ENCODE results near the gene SEMA3F. TPM values are rescaled to one million over a fixed set of nuclear protein-coding genes. Genes with fewer than 3 reads are reported as not detected.
A peak's percentile ranks its signal among the peaks of the same experiment; 100 is the strongest.

Gene SEMA3F
- total and polyA plus RNA-seq, 2 experiments from 2014 or later, result 2.3 to 67.6 TPM

DNA sequence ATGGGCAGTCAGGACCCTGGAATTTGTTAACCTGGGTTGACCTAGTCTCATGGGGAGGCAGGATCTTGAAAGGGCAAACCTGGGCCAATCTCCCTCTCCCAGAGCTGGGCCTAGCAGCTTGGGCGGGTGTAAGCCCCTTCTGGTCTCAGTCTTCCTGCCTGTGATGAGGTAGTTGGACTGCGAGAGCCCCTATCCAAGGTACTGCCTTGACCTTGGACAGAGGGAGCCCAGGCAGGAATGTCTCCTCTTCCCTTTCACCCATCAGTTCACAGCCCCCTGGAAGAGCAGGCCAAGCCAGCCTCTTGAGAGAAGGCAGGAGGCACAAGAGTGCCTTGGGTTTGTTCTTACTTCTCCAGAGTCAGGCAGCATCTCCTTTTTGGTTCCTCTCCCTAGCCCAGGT lies 24.7 kb upstream of the SEMA3F start:
- Mint-ChIP-seq H3K27me3 (ENCODE audit: insufficient read depth, low read depth, poor library complexity) (peaks cover 24% of the 10 kb centered on the region), H3K36me3 (ENCODE audit: low read depth) (no peaks in the 10 kb centered on the region; the same call in 2 of the 3 replicates), H3K27ac (no peak overlapping the region), H3K4me1 (peaks cover 31% of the 10 kb centered on the region; the same call in 2 of the 3 replicates), H3K9me3 (no peaks in the 10 kb centered on the region), H3K4me3 (no peak overlapping the region)
- ATAC-seq, result peak; percentile 11; the same call in 2 of the 3 replicates
- Histone ChIP-seq H3K79me2 (replicated peaks; ENCODE audit: insufficient read depth) (no peaks in the 10 kb centered on the region), H3K36me3 (ENCODE audit: insufficient read depth) (no peaks in the 10 kb centered on the region), H3K27me3 (ENCODE audit: insufficient read depth) (no peaks in the 10 kb centered on the region), H4K20me1 (replicated peaks; ENCODE audit: insufficient read depth) (no peaks in the 10 kb centered on the region), H3K4me3 (no peak overlapping the region), H3F3A (replicated peaks; ENCODE audit: low read depth) (no peaks in the 10 kb centered on the region), H3K9me2 (ENCODE audit: insufficient read depth) (no peaks in the 10 kb centered on the region), H3K27ac (ENCODE audit: low read depth) (no peak overlapping the region), H3K4me1 (ENCODE audit: insufficient read depth) (peaks cover 11% of the 10 kb centered on the region), H3K4me2 (no peak overlapping the region), H2AFZ (no peak overlapping the region)
- no peak for DNase-seq (ENCODE audit: low spot score)
- TF ChIP-seq, protein P1, sequence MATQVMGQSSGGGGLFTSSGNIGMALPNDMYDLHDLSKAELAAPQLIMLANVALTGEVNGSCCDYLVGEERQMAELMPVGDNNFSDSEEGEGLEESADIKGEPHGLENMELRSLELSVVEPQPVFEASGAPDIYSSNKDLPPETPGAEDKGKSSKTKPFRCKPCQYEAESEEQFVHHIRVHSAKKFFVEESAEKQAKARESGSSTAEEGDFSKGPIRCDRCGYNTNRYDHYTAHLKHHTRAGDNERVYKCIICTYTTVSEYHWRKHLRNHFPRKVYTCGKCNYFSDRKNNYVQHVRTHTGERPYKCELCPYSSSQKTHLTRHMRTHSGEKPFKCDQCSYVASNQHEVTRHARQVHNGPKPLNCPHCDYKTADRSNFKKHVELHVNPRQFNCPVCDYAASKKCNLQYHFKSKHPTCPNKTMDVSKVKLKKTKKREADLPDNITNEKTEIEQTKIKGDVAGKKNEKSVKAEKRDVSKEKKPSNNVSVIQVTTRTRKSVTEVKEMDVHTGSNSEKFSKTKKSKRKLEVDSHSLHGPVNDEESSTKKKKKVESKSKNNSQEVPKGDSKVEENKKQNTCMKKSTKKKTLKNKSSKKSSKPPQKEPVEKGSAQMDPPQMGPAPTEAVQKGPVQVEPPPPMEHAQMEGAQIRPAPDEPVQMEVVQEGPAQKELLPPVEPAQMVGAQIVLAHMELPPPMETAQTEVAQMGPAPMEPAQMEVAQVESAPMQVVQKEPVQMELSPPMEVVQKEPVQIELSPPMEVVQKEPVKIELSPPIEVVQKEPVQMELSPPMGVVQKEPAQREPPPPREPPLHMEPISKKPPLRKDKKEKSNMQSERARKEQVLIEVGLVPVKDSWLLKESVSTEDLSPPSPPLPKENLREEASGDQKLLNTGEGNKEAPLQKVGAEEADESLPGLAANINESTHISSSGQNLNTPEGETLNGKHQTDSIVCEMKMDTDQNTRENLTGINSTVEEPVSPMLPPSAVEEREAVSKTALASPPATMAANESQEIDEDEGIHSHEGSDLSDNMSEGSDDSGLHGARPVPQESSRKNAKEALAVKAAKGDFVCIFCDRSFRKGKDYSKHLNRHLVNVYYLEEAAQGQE (IDR thresholded peaks at IDR 0.05; ENCODE audit: unreplicated experiment), result peak; percentile 69
- TF ChIP-seq ZNF331 (CRISPR knock-in tag; IDR thresholded peaks at IDR 0.05; ENCODE audit: low read depth), result no peak

GRCh38 chr3:50132421-50133282 lies 22.5 kb upstream of the SEMA3F start:
- ATAC-seq, result peak; percentile 47
- DNase-seq (ENCODE audit: low spot score), result peak; percentile 80
- Histone ChIP-seq H4K20me1 (replicated peaks; ENCODE audit: insufficient read depth) (no peaks in the 10 kb centered on the region), H3K27ac (ENCODE audit: low read depth) (no peak overlapping the region), H2AFZ (no peak overlapping the region), H3K79me2 (replicated peaks; ENCODE audit: insufficient read depth) (no peaks in the 10 kb centered on the region), H3K4me2 (no peak overlapping the region), H3K4me1 (ENCODE audit: insufficient read depth) (peaks cover under 1% of the 10 kb centered on the region; the same call in 1 of the 2 replicates), H3K36me3 (ENCODE audit: insufficient read depth) (no peaks in the 10 kb centered on the region), H3K9me2 (ENCODE audit: insufficient read depth) (no peaks in the 10 kb centered on the region), H3F3A (replicated peaks; ENCODE audit: low read depth) (no peaks in the 10 kb centered on the region), H3K4me3 (no peak overlapping the region), H3K27me3 (ENCODE audit: insufficient read depth) (no peaks in the 10 kb centered on the region)
- Mint-ChIP-seq H3K27ac (0 out of 2 replicates have a peak overlapping the region, but pooled peaks have one; percentile 40), H3K4me3 (no peak overlapping the region; the same call in 2 of the 3 replicates), H3K9me3 (no peaks in the 10 kb centered on the region), H3K36me3 (ENCODE audit: low read depth) (no peaks in the 10 kb centered on the region), H3K27me3 (ENCODE audit: insufficient read depth, low read depth, poor library complexity) (peaks cover 28% of the 10 kb centered on the region), H3K4me1 (peaks cover 15% of the 10 kb centered on the region; the same call in 2 of the 3 replicates)
- TF ChIP-seq, protein P1 (IDR thresholded peaks at IDR 0.05; ENCODE audit: unreplicated experiment), result no peak
- no peak for TF ChIP-seq EZH2 (IDR thresholded peaks at IDR 0.05; ENCODE audit: low read depth, unreplicated experiment)
- TF ChIP-seq STAT1 (IDR thresholded peaks at IDR 0.05; ENCODE audit: unreplicated experiment), result no peak
- TF ChIP-seq CTCF (conservative IDR thresholded peaks at IDR 0.05; ENCODE audit: low read depth in 2 of 2), result no peak
- TF ChIP-seq CREB1 (CRISPR knock-in tag; IDR thresholded peaks at IDR 0.05; ENCODE audit: low read depth), result no peak
- TF ChIP-seq POLR2AphosphoS5 (IDR thresholded peaks at IDR 0.05; ENCODE audit: low read depth), result no peak
- TF ChIP-seq, protein P2, sequence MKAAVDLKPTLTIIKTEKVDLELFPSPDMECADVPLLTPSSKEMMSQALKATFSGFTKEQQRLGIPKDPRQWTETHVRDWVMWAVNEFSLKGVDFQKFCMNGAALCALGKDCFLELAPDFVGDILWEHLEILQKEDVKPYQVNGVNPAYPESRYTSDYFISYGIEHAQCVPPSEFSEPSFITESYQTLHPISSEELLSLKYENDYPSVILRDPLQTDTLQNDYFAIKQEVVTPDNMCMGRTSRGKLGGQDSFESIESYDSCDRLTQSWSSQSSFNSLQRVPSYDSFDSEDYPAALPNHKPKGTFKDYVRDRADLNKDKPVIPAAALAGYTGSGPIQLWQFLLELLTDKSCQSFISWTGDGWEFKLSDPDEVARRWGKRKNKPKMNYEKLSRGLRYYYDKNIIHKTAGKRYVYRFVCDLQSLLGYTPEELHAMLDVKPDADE (IDR thresholded peaks at IDR 0.05), result no peak
- no peak for TF ChIP-seq NANOG (IDR thresholded peaks at IDR 0.05; ENCODE audit: borderline replicate concordance)
- no peak for TF ChIP-seq JUNB (IDR thresholded peaks at IDR 0.05; ENCODE audit: unreplicated experiment)
- TF ChIP-seq EZH2phosphoT487 (IDR thresholded peaks at IDR 0.05; ENCODE audit: unreplicated experiment), result no peak
- TF ChIP-seq ZNF331 (CRISPR knock-in tag; IDR thresholded peaks at IDR 0.05; ENCODE audit: low read depth), result no peak

Data from GM23338 (cell line).